ENCODE results near the gene OSM. TPM values are rescaled to one million over a fixed set of nuclear protein-coding genes. Genes with fewer than 3 reads are reported as not detected.
A peak's percentile ranks its signal among the peaks of the same experiment; 100 is the strongest.

OSM gene
- total RNA-seq, 4 donors from 2014 or later, result 0.57 to 8.3 TPM; not detected in 2

DNA sequence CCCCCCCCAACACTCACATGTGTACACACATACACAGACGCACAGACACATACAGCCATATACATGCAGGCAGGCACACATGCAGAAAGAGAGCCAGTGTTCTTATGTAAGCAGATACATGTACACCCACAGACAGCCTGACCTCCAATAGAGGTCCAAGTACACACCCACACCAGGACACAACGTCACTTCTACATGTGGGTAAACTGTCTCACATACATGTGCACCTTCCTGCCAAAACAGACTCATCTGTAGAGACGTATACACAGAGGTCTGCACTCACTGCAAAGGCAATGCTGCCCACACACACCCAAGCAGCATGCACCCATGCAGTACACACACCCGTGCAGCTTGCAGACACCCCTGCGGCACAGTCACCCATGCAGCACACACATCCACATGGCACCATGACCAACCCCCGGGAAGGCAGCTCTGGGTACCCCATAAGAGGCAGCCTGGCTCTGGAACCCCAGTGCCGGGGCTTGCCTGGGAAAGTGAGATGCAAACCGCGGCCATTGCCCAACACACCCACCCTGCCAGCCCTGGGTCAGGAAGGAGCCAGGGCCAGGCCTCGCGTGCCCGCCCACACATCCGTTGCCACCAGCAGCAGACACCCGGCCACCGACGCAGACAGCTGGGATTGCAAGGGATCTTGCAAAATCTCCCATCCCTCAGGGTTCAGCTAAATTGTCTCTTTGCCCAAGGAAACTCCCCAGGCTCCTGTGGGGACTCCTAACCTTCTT is 12.6 kb upstream of the OSM start:
- H3K36me3 ChIP-seq, result peaks cover 0 to 20% (median 3%) of the 10 kb centered on the region in 4 donors
- H3K4me1 ChIP-seq, result peaks cover 8 to 20% (median 13%) of the 10 kb centered on the region in 4 donors
- TF ChIP-seq, protein P1, sequence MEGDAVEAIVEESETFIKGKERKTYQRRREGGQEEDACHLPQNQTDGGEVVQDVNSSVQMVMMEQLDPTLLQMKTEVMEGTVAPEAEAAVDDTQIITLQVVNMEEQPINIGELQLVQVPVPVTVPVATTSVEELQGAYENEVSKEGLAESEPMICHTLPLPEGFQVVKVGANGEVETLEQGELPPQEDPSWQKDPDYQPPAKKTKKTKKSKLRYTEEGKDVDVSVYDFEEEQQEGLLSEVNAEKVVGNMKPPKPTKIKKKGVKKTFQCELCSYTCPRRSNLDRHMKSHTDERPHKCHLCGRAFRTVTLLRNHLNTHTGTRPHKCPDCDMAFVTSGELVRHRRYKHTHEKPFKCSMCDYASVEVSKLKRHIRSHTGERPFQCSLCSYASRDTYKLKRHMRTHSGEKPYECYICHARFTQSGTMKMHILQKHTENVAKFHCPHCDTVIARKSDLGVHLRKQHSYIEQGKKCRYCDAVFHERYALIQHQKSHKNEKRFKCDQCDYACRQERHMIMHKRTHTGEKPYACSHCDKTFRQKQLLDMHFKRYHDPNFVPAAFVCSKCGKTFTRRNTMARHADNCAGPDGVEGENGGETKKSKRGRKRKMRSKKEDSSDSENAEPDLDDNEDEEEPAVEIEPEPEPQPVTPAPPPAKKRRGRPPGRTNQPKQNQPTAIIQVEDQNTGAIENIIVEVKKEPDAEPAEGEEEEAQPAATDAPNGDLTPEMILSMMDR (IDR thresholded peaks at IDR 0.05), result no peak
- TF ChIP-seq POLR2AphosphoS5 (IDR thresholded peaks at IDR 0.05), result peak in 1 of 2 donors; percentile 9
- DNase-seq (ENCODE audit: extremely low spot score), result no peak
- H3K27me3 ChIP-seq, result no peaks in the 10 kb centered on the region
- WGBS, result 57% methylated on average over 9 of the region's 16 CpGs
- no peaks in the 10 kb centered on the region for H3K9me3 ChIP-seq
- no peak overlapping the region for H3K4me3 ChIP-seq
- intact Hi-C loops (cut with DNase I), result no loop called here
- H3K27ac ChIP-seq (replicated peaks in 1 of 4), result no peak overlapping the region

DNA sequence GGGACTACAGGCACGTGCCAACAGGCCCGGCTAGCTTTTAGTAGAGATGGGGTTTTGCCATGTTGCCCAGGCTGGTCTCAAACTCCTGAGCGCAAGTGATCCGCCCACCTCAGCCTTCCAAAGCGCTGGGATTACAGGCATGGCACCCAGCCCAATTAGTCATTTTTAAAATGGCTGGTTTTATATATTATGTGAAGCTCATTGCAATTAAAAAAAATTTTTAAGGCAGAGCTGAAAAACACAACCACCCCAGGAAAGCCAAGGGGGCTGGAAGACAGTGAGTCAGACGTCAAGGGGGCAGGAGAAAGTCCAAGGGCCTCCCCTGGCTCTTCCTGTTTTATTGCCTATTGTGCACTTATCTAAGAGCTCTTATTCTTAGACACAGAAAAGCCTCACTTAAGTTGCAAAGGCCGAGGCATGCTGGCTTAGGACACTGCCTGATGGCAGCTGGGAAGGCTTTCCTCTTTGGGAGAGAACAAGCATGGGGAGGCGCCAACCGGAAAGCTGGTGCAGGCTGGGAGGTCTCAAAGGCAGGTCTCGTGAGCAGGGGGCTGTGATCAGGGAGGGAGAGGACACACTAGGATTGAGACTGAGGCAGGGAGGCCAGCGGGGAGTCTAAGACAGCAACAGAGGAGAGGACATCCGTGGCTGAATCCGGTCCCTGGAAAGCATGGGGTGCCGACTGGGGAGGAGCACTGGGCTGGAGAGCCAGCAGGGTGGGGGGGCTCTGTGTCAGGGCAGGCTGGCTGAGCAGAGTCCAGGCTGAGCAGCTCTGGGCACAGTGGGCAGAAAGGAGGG is 11.1 kb upstream of the OSM start:
- Histone ChIP-seq H3K27me3 (no peaks in the 10 kb centered on the region), H3K27ac (replicated peaks in 1 of 4) (peak overlapping the region in 3 of 4 donors; percentile 40 to 65 (median 57)), H3K9me3 (no peaks in the 10 kb centered on the region), H3K4me3 (no peak overlapping the region), H3K36me3 (peaks cover 0 to 5% (median 0%) of the 10 kb centered on the region in 4 donors), H3K4me1 (peaks cover 9 to 20% (median 13%) of the 10 kb centered on the region in 4 donors)
- DNase-seq (ENCODE audit: extremely low spot score), result no peak
- TF ChIP-seq POLR2A (IDR thresholded peaks at IDR 0.05; ENCODE audit: low read depth), result no peak
- peak in 1 of 2 donors; percentile 17 for TF ChIP-seq POLR2AphosphoS5 (IDR thresholded peaks at IDR 0.05)
- intact Hi-C loops (cut with DNase I), result no loop called here
- 45% methylated on average over 14 of the region's 14 CpGs for WGBS

DNA sequence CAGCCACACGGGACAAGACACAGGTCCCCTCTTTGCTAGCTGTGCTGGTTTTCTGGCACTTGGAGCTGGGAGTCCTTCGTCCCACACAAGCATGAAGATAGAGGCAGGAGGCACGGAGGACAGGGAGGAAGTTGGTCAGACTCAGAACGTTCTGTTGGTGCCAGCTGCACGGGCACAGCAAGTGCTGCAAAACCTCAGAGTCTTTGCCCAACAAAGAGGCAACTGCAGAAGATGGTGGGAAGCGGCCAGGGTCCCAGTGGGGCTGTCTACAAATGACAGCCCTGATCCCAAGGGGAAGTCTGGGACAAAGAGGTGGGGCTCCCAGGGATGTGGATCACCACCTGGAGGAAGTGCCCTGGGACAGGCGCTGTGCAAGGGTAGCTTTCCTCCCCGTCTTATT is 9.4 kb upstream of the OSM start:
- DNase-seq (ENCODE audit: extremely low spot score), result no peak
- Histone ChIP-seq H3K9me3 (no peaks in the 10 kb centered on the region), H3K27me3 (no peaks in the 10 kb centered on the region), H3K36me3 (no peaks in the 10 kb centered on the region), H3K27ac (replicated peaks in 1 of 4) (no peak overlapping the region), H3K4me1 (peaks cover 9 to 20% (median 13%) of the 10 kb centered on the region in 4 donors), H3K4me3 (no peak overlapping the region)
- intact Hi-C loops (cut with DNase I), result no loop called here
- TF ChIP-seq POLR2AphosphoS5 (IDR thresholded peaks at IDR 0.05), result no peak
- TF ChIP-seq, protein P1 (IDR thresholded peaks at IDR 0.05), result no peak
- TF ChIP-seq POLR2A (IDR thresholded peaks at IDR 0.05; ENCODE audit: low read depth), result no peak
- TF ChIP-seq EP300 (IDR thresholded peaks at IDR 0.05), result no peak
- 72% methylated on average over 8 of the region's 8 CpGs for WGBS

DNA sequence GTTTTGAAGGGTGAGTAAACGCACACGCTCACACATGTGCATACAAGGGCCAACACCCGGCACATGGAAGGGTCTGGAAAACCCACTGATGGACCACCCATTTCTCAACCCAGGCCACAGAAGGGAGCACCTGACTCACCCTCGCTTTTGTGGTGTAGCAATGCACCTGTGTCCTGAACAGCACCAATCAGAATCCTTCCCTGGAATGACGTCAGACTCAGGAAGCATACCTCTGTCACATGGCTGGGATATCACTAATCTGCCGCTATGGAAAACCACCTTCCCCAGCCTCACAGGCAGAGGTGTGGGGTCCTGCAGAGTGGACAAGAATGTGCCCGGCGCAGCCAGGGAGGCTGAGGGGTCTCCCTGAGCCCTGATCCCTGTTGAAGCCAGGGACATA is 9.0 kb upstream of the OSM start:
- Histone ChIP-seq H3K4me1 (peaks cover 9 to 20% (median 13%) of the 10 kb centered on the region in 4 donors), H3K9me3 (no peaks in the 10 kb centered on the region), H3K27me3 (no peaks in the 10 kb centered on the region), H3K36me3 (no peaks in the 10 kb centered on the region), H3K27ac (replicated peaks in 1 of 4) (no peak overlapping the region), H3K4me3 (no peak overlapping the region)
- DNase-seq (ENCODE audit: extremely low spot score), result no peak
- 82% methylated on average over 6 of the region's 8 CpGs for WGBS
- intact Hi-C loops (cut with DNase I), result no loop called here
- TF ChIP-seq POLR2A (IDR thresholded peaks at IDR 0.05; ENCODE audit: low read depth) (no peak), EP300 (IDR thresholded peaks at IDR 0.05) (no peak), POLR2AphosphoS5 (IDR thresholded peaks at IDR 0.05) (no peak)
- TF ChIP-seq, protein P1 (IDR thresholded peaks at IDR 0.05), result no peak

DNA sequence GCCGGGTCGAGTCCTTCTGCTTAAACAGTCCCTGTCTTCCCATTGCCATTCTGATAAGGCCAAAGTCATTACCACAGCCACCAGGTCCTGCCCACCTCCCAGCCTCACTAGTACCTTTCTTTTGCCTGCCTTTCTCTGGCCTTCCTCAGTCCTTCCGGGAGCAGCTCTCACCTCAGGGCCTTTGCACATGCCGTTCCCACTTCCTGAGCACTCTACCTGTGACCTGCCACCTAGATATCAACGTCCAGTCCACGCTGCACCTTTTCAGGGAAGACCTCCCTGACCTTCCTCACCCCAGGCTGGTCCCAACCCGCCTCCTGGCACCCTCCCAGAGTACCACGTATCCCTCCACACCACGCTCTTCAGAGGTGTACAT is 7.8 kb upstream of the OSM start:
- Histone ChIP-seq H3K9me3 (no peaks in the 10 kb centered on the region), H3K27ac (replicated peaks in 1 of 4) (no peak overlapping the region), H3K36me3 (no peaks in the 10 kb centered on the region), H3K4me1 (peaks cover 9 to 20% (median 13%) of the 10 kb centered on the region in 4 donors), H3K27me3 (no peaks in the 10 kb centered on the region), H3K4me3 (no peak overlapping the region)
- TF ChIP-seq POLR2A (IDR thresholded peaks at IDR 0.05; ENCODE audit: low read depth) (no peak), EP300 (IDR thresholded peaks at IDR 0.05) (no peak), POLR2AphosphoS5 (IDR thresholded peaks at IDR 0.05) (no peak)
- TF ChIP-seq, protein P1 (IDR thresholded peaks at IDR 0.05), result no peak
- 85% methylated on average over 9 of the region's 9 CpGs for WGBS
- intact Hi-C loops (cut with DNase I), result no loop called here
- no peak for DNase-seq (ENCODE audit: extremely low spot score)
